HK-2 (cell line): ENCODE measurements around the gene FBXO34.
"Not testable (repeated sequence)": the region's sequence is repeated elsewhere in the genome, so short reads cannot be mapped to it uniquely, and the experiment has no call there.

Experiments
- DNase-seq: peaks from one replicate; pipeline ENCODE4 v3.0.0-alpha.2; 2018; ENCODE audit not compliant: unreplicated experiment

The FBXO34 gene

GRCh38 chr14:55381040-55381439 lies 109.8 kb downstream of the FBXO34 start:
- no peak for DNase-seq

GRCh38 chr14:55381561-55381960 lies 110.3 kb downstream of the FBXO34 start:
- no peak for DNase-seq

DNA sequence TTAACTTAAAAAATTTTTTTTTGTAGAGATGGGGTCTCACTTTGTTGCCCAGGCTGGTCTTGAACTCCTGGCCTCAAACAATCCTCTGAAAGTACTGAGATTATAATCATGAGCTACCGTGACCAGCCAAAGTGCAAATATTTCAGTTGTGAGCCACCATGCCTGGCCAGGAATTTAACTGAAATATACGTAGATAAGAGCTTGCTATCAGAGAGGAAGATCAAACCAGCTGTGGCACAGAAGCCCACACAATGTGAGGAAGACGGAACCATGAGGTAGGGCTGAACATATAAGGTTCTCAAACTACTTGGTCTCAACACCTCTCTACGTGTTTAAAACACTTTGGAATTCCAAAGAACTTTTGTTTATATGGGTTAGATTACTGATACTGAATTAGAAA lies 111.3 kb downstream of the FBXO34 start:
- DNase-seq, result no peak

- DNase-seq, result not testable (repeated sequence)
These were observed 111.8 kb downstream of the FBXO34 start for GRCh38 chr14:55383056-55383466.

GRCh38 chr14:55383541-55384140 lies 112.4 kb downstream of the FBXO34 start:
- no peak for DNase-seq

DNA sequence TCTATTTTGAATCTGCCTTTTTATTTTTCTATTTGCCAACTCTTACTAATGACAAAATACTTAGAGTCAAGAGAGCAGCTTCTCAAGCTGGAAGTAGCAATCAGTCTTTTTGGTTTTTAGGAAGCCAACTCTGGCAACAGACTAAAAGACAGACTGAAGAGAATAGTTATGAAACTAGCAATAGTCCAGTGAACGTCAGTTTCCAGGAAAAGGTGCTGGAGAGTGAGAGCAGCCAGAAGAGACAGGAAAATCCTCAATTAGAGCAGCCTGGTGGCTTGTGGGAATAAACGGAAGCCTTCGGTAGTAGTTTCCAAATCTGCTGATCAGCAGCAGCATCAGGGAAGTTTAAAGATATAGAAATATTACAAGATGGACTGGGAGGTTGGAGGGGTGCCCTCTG lies 113.3 kb downstream of the FBXO34 start:
- no peak for DNase-seq

GRCh38 chr14:55386037-55386808 lies 115.0 kb downstream of the FBXO34 start:
- no peak for DNase-seq

DNA sequence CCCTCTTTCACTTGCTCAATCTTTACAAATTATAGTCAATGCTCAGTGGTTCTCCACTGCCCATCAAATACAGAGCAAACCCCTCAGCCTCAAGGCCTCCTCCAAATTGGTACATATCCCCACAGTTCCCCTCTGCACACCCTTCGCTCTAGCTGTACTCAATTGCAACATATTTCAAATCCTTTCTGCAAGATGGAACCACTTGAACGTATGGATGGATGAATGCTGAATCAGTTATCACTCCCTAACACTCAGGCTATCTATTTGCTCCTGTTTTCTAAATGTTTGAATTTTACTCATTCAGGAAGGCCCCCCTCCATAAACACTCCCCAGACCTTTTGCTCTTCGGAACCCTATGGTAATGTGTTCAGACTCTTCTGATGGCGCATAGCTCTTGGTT lies 115.9 kb downstream of the FBXO34 start:
- no peak for DNase-seq

DNA sequence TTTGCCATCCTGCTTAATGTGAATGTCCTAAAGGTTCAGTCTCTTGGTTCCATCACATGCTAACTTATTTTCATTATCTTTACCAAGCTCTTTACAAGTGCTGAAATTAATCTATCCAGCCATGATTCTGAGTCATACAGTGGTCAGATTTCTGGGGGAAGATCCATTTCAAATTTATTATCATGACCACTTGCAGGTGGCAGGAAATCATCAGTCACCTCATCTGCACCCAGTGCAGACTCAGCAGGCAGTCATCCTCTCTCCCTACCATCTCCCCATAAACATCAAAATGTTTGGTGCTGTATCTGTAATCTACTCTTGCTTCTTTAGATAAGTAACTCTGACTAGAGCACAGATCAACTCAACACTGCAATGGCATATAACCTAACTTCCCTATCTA lies 116.9 kb downstream of the FBXO34 start:
- DNase-seq, result no peak

DNA sequence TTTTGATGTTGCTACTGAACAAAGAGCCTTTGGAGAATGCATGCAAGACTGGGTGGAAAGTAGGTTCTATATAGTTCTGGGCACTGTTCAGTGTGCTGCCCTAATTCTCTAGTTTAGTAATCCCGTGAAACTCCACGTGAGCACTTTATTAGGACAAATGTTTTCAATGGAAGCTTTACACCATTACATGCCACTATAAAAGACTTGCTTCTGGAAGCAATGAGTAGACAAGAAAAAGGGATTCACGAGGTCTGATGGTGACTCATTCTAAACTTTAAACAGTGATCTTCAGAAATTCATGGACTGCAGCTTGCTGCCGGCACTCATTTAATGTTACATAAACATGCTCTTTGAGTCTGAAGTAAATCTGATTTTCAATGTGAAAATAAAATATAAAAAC lies 118.1 kb downstream of the FBXO34 start:
- DNase-seq, result no peak

DNA sequence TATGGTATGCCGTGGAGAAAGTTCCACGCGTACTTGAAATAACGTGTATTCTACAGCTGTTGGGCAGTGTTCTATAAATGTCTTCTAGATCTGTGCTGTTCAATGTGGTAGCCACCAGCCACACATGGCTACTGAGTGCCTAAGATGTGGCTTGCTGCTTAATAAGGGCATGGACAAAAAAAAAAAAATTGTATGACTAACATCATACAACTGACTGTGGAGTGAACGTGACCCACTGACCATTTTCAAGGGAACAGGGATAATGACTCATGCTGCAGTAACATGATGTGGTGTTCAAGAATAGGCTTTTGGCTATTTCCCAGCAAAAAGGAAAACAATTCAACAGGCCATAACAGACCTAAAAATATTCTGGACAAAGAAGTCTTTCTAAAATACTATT lies 127.5 kb downstream of the FBXO34 start:
- DNase-seq, result peak; percentile 27

GRCh38 chr14:55399183-55399582 lies 128.0 kb downstream of the FBXO34 start:
- no peak for DNase-seq

- DNase-seq, result no peak
These were observed 128.6 kb downstream of the FBXO34 start for GRCh38 chr14:55399852-55400251.

DNA sequence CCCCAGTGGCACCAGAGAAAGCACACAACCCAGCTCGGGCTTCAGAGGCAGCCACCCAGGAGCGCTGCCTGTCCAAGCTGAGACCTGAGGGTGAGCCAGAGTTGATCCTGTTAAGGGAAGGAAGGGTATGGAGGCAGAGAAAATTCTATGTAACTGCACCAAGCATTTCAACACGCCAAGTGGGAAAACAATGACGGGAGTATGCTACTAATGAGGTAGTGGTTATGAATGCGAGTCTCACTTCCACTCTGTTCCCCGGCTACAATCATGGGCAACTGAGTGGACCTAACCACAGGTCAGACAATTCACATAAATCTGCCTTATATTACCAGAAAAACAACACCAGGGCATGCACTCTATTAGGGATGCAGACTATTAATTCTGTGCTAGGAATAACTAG lies 130.5 kb downstream of the FBXO34 start:
- DNase-seq, result no peak
